AML-193 (cell line): ENCODE results near the gene SLC41A1.

Experiments
- DNase-seq, 2 experiments: peaks; one replicate each; lab custom pipeline; 2025; lab: John Stamatoyannopoulos, UW

The SLC41A1 gene

GRCh38 chr1:205787287-205787916 lies 25.6 kb downstream of the SLC41A1 start:
- no peak for DNase-seq

- no peak for DNase-seq
These were observed 26.4 kb downstream of the SLC41A1 start for GRCh38 chr1:205786601-205787000.

GRCh38 chr1:205785446-205785845 lies 27.6 kb downstream of the SLC41A1 start:
- DNase-seq: no peak

- DNase-seq: no peak
These were observed 29.1 kb downstream of the SLC41A1 start for GRCh38 chr1:205783904-205784303.

GRCh38 chr1:205783433-205783795 lies 29.6 kb downstream of the SLC41A1 start:
- no peak for DNase-seq

GRCh38 chr1:205782627-205783432 lies 30.2 kb downstream of the SLC41A1 start:
- no peak for DNase-seq

- no peak for DNase-seq
These were observed 32.7 kb downstream of the SLC41A1 start for GRCh38 chr1:205780335-205780734.

GRCh38 chr1:205777994-205778393 lies 35.0 kb downstream of the SLC41A1 start:
- peak; percentile 71 to 86 for DNase-seq

- no peak for DNase-seq
These were observed 37.3 kb downstream of the SLC41A1 start for GRCh38 chr1:205775717-205776056.

- DNase-seq: peak; percentile 87
These were observed 37.8 kb downstream of the SLC41A1 start, which contains the start of gene RAB29 for GRCh38 chr1:205775015-205775716. Gene RAB29 (minus strand): TSS chr1:205775482. CDS start chr1:205774956, 526 bp downstream.

- DNase-seq: peak; percentile 12 to 13
These were observed 38.6 kb downstream of the SLC41A1 start for GRCh38 chr1:205774198-205775014.

GRCh38 chr1:205772607-205773032 lies 40.4 kb downstream of the SLC41A1 start:
- no peak for DNase-seq

GRCh38 chr1:205770618-205771017 lies 42.4 kb downstream of the SLC41A1 start:
- no peak for DNase-seq

- DNase-seq: no peak
These were observed 43.2 kb downstream of the SLC41A1 start for GRCh38 chr1:205769641-205770365.

GRCh38 chr1:205767248-205767647 lies 45.8 kb downstream of the SLC41A1 start:
- no peak for DNase-seq

- DNase-seq: no peak
These were observed 46.4 kb downstream of the SLC41A1 start for GRCh38 chr1:205766570-205766969.

- DNase-seq: no peak
These were observed 47.0 kb downstream of the SLC41A1 start for GRCh38 chr1:205766038-205766437.

GRCh38 chr1:205764578-205764977 lies 48.4 kb downstream of the SLC41A1 start:
- DNase-seq: no peak

GRCh38 chr1:205763980-205764379 lies 49.0 kb downstream of the SLC41A1 start:
- no peak for DNase-seq

GRCh38 chr1:205760606-205761005 lies 52.4 kb downstream of the SLC41A1 start:
- no peak for DNase-seq

GRCh38 chr1:205756552-205756951 lies 56.4 kb downstream of the SLC41A1 start:
- DNase-seq: no peak
